ENCODE data around the gene BBS12. TPM values are rescaled to one million over a fixed set of nuclear protein-coding genes. Genes with fewer than 3 reads are reported as not detected.

Gene BBS12
- total RNA-seq: 1 to 10 TPM in 1 of 6 experiments, under 1 TPM in 5; 0.25 to 1.1 (median 0.65) TPM
- long read RNA-seq: 0 reads

GRCh38 chr4:122732329-122733026, at the start of gene BBS12:
TSS of gene BBS12 (plus strand) at chr4:122732704. CDS start at chr4:122741893, 9,189 bp downstream.
- TF ChIP-seq CTCF (IDR thresholded peaks at IDR 0.05): peak in 3 of 4 donors; percentile 35 to 51 (median 45)
- peak; percentile 26 for TF ChIP-seq POLR2A (IDR thresholded peaks at IDR 0.05)
- H3K27me3 ChIP-seq: no peaks in the 10 kb centered on the region
- peak within 1 kb of the TSS; percentile 43 to 53 (median 51) for H3K27ac ChIP-seq
- 0% methylated on average over 34 of the region's 37 CpGs for WGBS (ENCODE audit: insufficient coverage, low coverage, low lambda C conversion rate, missing lambda C conversion rate)
- peak; percentile 99 to 100 (median 99) for ATAC-seq
- H3K4me3 ChIP-seq: peak within 1 kb of the TSS; percentile 59 to 70 (median 59)
- peaks cover 0 to 4% (median 3%) of the 10 kb centered on the region in 4 donors for H3K4me1 ChIP-seq
- no peaks in the 10 kb centered on the region for H3K9me3 ChIP-seq
- no peaks in the 10 kb centered on the region for H3K36me3 ChIP-seq
- peak; percentile 98 to 99 (median 98) for DNase-seq
- intact Hi-C loops (cut with DNase I): no loop called here

DNA sequence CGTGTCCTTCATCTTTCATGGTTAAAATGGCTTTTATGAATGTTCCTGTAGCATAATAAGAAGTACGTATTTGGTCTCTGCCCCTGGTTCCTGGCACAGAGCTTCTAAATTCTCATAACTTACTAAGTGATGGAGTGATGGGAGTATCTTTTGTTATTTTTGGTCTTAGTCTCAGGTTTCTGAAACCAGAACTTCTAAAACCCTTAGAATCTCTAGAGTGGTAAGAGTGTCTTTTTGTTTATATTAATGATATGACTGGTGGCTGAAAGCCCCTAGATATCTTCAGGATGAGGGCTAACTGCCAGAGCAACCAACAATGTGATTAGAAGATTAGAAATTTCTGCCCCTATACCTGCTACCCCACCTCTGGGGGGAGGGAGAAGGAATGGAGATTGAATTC, 45.8 kb upstream of the BBS12 start:
- TF ChIP-seq CTCF (IDR thresholded peaks at IDR 0.05) (no peak), POLR2A (IDR thresholded peaks at IDR 0.05) (no peak)
- Histone ChIP-seq H3K4me3 (no peak overlapping the region), H3K36me3 (no peaks in the 10 kb centered on the region), H3K9me3 (no peaks in the 10 kb centered on the region), H3K4me1 (no peaks in the 10 kb centered on the region), H3K27me3 (no peaks in the 10 kb centered on the region), H3K27ac (no peak overlapping the region)
- ATAC-seq: no peak
- 92% methylated on average over 1 of the region's 2 CpGs for WGBS (ENCODE audit: insufficient coverage, low coverage, low lambda C conversion rate, missing lambda C conversion rate)
- DNase-seq: no peak
- intact Hi-C loops (cut with DNase I): no loop called here

DNA sequence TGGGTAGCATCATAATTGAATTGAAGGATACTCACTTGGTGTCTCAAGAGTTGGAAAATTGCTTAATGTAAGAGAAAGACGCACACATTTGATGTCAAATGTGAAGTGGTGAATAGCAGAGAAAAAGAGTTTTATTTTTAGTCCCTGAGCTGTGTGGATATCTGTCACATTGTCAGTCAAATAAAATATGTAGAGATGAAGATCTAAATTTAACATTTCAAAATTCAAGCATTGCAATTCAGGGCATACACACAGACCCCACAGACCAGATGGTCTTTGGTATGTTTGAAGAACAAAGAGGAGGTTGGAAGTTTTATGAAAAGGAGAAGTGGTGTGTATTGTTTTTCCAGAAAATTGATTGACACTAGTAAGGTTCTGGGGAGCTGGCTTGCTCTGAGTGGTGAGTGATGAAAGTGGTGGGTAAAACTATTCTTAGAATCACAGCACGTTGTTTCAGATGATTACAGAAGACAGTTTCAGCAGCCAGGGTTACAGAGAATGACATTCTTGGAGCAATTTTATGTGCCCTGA, 44.9 kb upstream of the BBS12 start:
- 38% methylated on average over 2 of the region's 2 CpGs for WGBS (ENCODE audit: insufficient coverage, low coverage, low lambda C conversion rate, missing lambda C conversion rate)
- TF ChIP-seq POLR2A (IDR thresholded peaks at IDR 0.05) (no peak), CTCF (IDR thresholded peaks at IDR 0.05) (no peak)
- intact Hi-C loops (cut with DNase I): no loop called here
- DNase-seq (no peak), ATAC-seq (no peak)
- Histone ChIP-seq H3K4me1 (no peaks in the 10 kb centered on the region), H3K27me3 (no peaks in the 10 kb centered on the region), H3K36me3 (no peaks in the 10 kb centered on the region), H3K4me3 (no peak overlapping the region), H3K27ac (no peak overlapping the region), H3K9me3 (no peaks in the 10 kb centered on the region)

DNA sequence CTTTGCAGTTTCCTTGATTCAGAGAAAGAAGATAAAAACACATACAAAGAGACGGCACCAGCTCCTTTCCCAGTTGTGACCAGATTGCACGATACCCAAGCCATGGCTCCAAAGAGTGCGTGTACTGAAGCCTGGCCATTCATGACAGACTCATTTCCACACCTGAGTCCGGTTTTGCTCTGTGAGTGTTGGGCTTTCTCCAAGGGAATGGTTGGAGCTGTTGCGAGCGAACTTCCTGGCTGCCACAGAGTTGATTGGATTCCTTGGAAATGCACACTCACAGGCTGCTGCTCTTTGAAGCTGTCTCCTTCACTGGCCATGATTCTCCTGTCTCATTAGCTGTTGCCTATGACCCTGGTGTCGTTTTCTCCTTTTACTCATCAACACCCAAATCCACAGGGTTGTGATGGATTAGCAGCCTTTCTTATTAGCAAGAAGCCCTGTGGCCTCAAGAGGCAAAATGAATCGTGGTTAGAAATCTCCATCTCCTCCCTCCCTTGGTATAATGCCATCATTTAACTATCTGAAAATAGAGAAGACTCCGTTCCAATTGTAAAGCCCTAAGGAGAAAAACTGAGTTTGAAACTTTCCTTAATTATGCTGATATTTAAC, 43.9 kb upstream of the BBS12 start:
- DNase-seq (no peak), ATAC-seq (no peak)
- Histone ChIP-seq H3K36me3 (no peaks in the 10 kb centered on the region), H3K27ac (no peak overlapping the region), H3K27me3 (no peaks in the 10 kb centered on the region), H3K9me3 (no peaks in the 10 kb centered on the region), H3K4me3 (no peak overlapping the region), H3K4me1 (no peaks in the 10 kb centered on the region)
- WGBS (ENCODE audit: insufficient coverage, low coverage, low lambda C conversion rate, missing lambda C conversion rate): 47% methylated on average over 8 of the region's 9 CpGs
- TF ChIP-seq POLR2A (IDR thresholded peaks at IDR 0.05) (no peak), CTCF (IDR thresholded peaks at IDR 0.05) (no peak)
- intact Hi-C loops (cut with DNase I): no loop called here
